NCI-H2081 (cell line): Measurements from ENCODE around the gene MBP.

Experiments used
- DNase-seq, 2 experiments: peaks; one replicate each; lab custom pipeline; 2025; lab: John Stamatoyannopoulos, UW

MBP gene

GRCh38 chr18:77114415-77115191 is 18.0 kb downstream of the MBP start:
- no peak for DNase-seq

GRCh38 chr18:77114152-77114414 is 18.5 kb downstream of the MBP start:
- no peak for DNase-seq

GRCh38 chr18:77113361-77114151 is 19.0 kb downstream of the MBP start:
- DNase-seq: no peak

GRCh38 chr18:77112747-77113092 is 19.9 kb downstream of the MBP start:
- DNase-seq: no peak

- DNase-seq: no peak
Measured at GRCh38 chr18:77111951-77112746, 20.4 kb downstream of the MBP start.

DNA sequence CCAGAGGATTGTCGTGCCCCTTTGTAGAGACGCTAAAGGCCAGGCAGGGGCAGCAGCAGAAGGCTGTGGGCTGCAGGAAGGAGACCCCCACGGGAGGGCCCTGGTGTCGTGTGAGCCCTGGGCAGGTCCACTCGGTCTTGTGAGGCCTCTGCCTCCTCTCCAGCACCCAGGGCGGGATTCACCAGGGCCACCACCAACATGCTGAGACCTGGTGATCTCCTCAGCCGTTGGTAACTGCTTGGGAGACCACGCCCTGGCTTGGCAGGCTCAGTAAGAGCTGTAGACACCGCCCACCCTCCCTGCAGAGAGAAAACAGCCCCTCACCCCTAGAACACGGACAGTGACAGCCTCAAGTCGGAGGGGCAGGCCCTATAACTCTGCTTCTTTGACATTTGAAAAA is 21.1 kb downstream of the MBP start:
- DNase-seq: no peak

- DNase-seq: no peak
Measured at GRCh38 chr18:77110936-77111335, 21.6 kb downstream of the MBP start.

- no peak for DNase-seq
Measured at GRCh38 chr18:77110400-77110799, 22.2 kb downstream of the MBP start.

DNA sequence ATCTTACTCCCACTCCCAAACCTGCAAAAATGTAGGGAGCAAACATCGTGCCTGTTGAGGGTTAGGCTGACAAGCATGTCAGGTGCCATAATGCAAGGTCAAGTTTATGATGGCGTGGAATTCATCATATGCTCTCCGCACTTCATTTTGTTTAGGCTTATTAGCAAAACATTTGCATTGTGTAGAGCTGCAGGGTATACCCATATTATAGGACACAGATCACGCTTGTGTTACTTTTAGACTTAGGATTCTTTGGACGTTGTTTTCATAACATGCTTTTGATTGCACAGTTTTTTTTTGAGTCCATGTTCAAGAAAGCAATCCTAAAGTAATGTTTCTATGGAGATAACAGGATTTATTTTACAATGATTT is 22.9 kb downstream of the MBP start:
- DNase-seq: no peak

DNA sequence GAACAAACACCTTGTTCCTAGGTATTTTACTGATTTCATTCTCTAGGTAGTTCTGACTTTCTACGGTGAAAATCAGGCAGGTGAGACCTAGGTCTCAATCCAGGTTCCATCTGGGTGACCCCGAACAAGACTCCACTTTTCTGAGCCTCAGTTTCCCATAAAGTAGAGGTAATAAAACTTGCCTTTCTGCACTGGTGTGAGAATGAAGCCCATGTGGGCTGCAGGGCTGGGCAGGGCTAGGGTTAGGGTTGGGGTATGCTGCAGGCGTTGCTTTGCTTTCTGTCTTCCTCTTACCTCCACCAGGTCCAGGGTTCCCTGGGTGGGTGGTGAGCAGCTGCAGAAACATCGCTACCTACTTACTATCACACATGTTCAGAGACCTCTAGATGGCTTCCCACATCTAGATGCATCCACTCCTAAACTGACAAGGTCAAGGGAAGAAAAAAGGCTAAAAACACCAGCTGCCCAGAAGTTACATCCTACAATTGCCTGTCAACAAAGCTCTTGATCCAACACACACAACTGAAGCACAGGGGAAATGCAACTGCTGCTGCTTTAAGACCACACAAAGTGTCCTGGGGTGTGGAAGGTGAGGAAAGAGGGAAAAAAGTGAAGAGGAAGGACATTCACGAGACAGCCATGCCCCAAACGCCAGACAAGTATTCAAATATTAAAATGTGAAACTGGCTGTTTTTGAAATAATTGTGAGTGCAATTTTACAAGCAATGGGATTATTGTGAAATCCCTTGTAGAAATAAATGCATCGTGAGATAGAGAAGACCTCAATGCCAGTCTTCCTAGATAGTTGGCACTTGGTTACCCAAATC is 23.5 kb downstream of the MBP start:
- DNase-seq: no peak

GRCh38 chr18:77108001-77108692 is 24.4 kb downstream of the MBP start:
- DNase-seq: no peak

DNA sequence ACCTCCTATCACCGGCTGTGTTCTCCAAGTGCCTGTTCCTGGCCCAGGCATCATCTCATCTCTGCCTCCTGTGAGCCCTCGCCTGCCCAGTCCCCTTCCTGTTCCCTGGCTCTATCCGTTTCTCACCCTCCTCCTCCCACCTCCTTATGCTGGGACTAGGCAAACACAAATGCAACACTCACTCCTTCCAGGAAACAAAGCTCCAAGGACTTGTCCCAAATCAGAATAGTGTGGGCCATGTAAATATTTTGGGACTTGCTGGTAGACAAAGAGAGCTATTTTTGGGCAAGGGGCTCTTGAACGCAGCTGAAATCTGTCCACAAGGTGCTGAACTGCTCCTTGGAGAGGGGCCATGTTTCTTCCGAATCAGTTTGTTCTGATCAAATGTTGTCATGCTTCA is 25.3 kb downstream of the MBP start:
- DNase-seq: no peak

DNA sequence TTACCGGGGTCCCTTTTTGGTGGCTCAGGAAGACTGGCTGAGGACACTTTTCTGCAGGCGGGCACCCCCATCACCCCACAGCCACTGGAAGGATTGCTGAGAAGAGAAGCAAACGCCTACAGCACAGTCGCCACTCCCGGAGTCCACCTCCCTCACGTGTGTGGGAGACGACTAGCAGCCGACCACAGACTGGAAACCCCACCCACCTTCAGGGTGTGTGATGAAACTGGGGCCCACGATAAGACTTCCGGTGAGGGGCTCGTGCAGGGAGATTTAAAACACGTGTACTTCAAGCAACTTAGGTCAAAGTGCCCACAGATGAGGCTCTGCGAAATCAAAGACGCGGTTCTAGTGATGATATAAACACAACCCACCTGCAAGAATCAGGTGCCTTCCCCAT is 26.3 kb downstream of the MBP start:
- no peak for DNase-seq

- DNase-seq: no peak
Measured at GRCh38 chr18:77105680-77106079, 26.9 kb downstream of the MBP start.

GRCh38 chr18:77105028-77105427 is 27.6 kb downstream of the MBP start:
- no peak for DNase-seq

GRCh38 chr18:77103991-77104531 is 28.5 kb downstream of the MBP start:
- no peak for DNase-seq

DNA sequence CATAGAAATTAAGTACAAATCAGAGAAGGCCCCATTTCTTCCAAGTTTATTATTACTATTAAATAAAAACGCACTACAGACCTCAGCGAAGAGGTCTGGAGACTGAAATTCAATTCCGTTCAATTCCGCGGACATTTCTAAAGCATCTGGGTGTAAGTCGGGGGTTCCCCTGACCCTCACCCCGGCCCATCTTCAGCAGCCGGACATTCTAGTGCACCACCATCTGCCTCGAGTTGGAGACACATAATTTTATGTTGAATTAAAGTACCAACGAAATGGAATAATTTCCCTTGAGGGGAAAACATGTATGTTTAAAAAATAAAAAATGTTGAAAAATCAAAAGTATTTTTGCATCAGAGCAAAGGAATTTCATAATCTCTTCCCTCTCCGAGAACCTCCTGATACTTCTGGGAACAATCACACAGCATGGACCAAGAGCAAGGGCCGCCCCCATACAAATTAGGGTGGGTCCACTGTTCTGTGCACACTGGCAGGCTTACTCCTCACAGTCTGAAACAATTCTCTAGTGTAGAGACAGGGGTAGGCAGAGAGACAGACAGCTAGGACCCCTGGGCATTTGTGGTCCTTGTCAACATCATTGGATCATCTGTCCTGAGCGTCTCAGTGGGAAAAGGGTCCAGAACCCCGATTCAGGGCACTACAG is 29.3 kb downstream of the MBP start:
- no peak for DNase-seq

- no peak for DNase-seq
Measured at GRCh38 chr18:77102259-77103040, 30.1 kb downstream of the MBP start.

DNA sequence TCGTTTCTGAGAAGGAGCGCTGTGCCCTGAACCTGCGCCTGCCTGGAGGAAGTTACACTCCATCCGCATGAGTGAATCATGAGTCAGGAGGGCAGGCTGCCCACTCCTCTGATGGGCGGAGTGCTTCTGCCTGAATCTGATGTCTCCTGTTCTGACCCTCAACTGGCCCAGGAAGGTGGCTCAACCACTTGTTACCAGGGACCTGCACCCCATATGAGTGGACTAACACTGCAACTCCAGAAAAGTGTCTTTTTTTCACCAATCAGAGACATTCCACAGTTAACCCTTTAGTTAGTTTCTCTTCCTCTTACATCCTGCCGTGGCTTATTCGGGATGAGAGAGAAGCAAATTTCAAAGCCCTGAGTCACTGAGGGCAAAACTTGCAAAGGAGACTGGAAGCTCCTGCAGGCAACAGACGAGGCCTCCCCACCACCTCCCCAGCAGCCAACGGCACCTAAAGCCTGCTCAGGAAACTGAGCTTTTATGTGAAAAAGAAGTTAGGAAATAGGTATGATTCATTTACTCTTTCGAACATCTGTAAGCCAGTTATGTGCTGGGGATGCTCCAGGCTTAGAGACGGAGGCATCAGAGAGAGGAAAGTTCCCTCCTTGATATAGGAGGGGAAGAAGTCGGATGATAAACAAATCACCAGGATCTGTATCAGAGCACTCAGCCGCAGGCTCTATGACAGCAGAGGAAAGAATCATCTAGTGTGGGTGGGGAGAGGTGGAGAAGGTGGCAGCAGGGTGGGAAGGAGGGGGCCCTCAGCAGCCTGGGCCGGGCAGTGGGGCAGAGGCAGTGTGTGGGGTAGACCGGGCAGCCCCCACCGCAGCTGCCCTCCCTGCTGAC is 30.9 kb downstream of the MBP start:
- no peak for DNase-seq
